Neutrophil (primary cell): ENCODE results near the gene ARHGEF37.

Experiments
- H3K27ac ChIP-seq: fragments of 200-600 bp; sonication (generic); 2 replicates; pipeline ENCODE4 v1.5.1; 2016; ENCODE audit warnings: mild to moderate bottlenecking, moderate library complexity
- H3K27me3 ChIP-seq: fragments of 200-600 bp; sonication (generic); 2 replicates; pipeline ENCODE4 v1.6.0; 2016; ENCODE audit warnings: mild to moderate bottlenecking
- H3K36me3 ChIP-seq: fragments of 200-600 bp; sonication (generic); 2 replicates; pipeline ENCODE4 v1.5.1; 2017
- H3K4me1 ChIP-seq, 2 experiments: fragments of 200-600 bp in 1 of 2; sonication (generic) in 1 of 2; 1 replicate in 1 of 2; 2 replicates in 1 of 2; pipeline versions ENCODE4 v1.5.1 to v1.6.1; 2013 to 2016; ENCODE audit warnings: low read depth in 1 of 2, low read length in 1 of 2, mild to moderate bottlenecking in 1 of 2, moderate library complexity in 1 of 2; ENCODE audit not compliant: control insufficient read depth in 1 of 2, insufficient read depth in 1 of 2
- H3K4me3 ChIP-seq, 2 experiments: fragments of 200-600 bp in 1 of 2; sonication (generic) in 1 of 2; 1 replicate in 1 of 2; 2 replicates in 1 of 2; pipeline ENCODE4 v1.5.1; 2013 to 2016; ENCODE audit warnings: low read depth in 1 of 2, low read length in 1 of 2, mild to moderate bottlenecking in 1 of 2, moderate library complexity in 1 of 2
- H3K9me3 ChIP-seq: fragments of 200-600 bp; sonication (generic); 2 replicates; pipeline ENCODE4 v1.5.1; 2016
- CTCF ChIP-seq: fragments of 200-600 bp; sonication (generic); IDR thresholded peaks from 2 replicates; pipeline ENCODE4 v1.5.1; 2016; ENCODE audit warnings: antibody characterized with exemption

ARHGEF37 gene

GRCh38 chr5:149578896-149579295 is 2.4 kb upstream of the ARHGEF37 start:
- no peak overlapping the region for H3K4me3 ChIP-seq

GRCh38 chr5:149580808-149581191 is 498 bp upstream of the ARHGEF37 start:
- no peaks in the 10 kb centered on the region for H3K36me3 ChIP-seq
- peaks cover 7 to 8% of the 10 kb centered on the region in 2 experiments for H3K4me1 ChIP-seq
- H3K27me3 ChIP-seq, result peaks cover 50% of the 10 kb centered on the region
- no peak for TF ChIP-seq CTCF
- no peaks in the 10 kb centered on the region for H3K9me3 ChIP-seq
- no peak overlapping the region for H3K4me3 ChIP-seq
- H3K27ac ChIP-seq, result no peak overlapping the region

More at GRCh38 chr5:149578896-149579295, 2.4 kb upstream of the ARHGEF37 start:
- H3K27ac ChIP-seq, result no peak overlapping the region
- peaks cover 50% of the 10 kb centered on the region for H3K27me3 ChIP-seq
- H3K4me1 ChIP-seq, result peaks cover 7 to 8% of the 10 kb centered on the region in 2 experiments
- H3K9me3 ChIP-seq, result no peaks in the 10 kb centered on the region
- H3K36me3 ChIP-seq, result no peaks in the 10 kb centered on the region
- no peak for TF ChIP-seq CTCF

- no peak overlapping the region for H3K4me3 ChIP-seq
- no peaks in the 10 kb centered on the region for H3K36me3 ChIP-seq
- no peak for TF ChIP-seq CTCF
- H3K27me3 ChIP-seq, result peaks cover 50% of the 10 kb centered on the region
- no peak overlapping the region for H3K27ac ChIP-seq
- no peaks in the 10 kb centered on the region for H3K9me3 ChIP-seq
- peaks cover 7 to 8% of the 10 kb centered on the region in 2 experiments for H3K4me1 ChIP-seq
Measured at GRCh38 chr5:149581931-149582768, 852 bp downstream of the ARHGEF37 start.

- Histone ChIP-seq H3K4me1 (peaks cover 7 to 8% of the 10 kb centered on the region in 2 experiments), H3K27ac (no peak overlapping the region), H3K27me3 (peaks cover 50% of the 10 kb centered on the region), H3K9me3 (no peaks in the 10 kb centered on the region), H3K36me3 (no peaks in the 10 kb centered on the region), H3K4me3 (no peak overlapping the region)
- no peak for TF ChIP-seq CTCF
Measured at GRCh38 chr5:149583394-149583793, 2.1 kb downstream of the ARHGEF37 start.

GRCh38 chr5:149584121-149584520 is 2.8 kb downstream of the ARHGEF37 start:
- H3K4me3 ChIP-seq, result no peak overlapping the region
- H3K36me3 ChIP-seq, result no peaks in the 10 kb centered on the region
- TF ChIP-seq CTCF, result no peak
- H3K27ac ChIP-seq, result no peak overlapping the region
- H3K4me1 ChIP-seq, result peaks cover 7 to 8% of the 10 kb centered on the region in 2 experiments
- H3K27me3 ChIP-seq, result peaks cover 44% of the 10 kb centered on the region
- no peaks in the 10 kb centered on the region for H3K9me3 ChIP-seq
